ENCODE data around the gene CEL. TPM values are rescaled to one million over a fixed set of nuclear protein-coding genes. Genes with fewer than 3 reads are reported as not detected.
A peak's percentile ranks its signal among the peaks of the same experiment; 100 is the strongest.

The CEL gene
- total and polyA plus RNA-seq, 4 donors: 0.66 to 6.3 (median 0.86) TPM

DNA sequence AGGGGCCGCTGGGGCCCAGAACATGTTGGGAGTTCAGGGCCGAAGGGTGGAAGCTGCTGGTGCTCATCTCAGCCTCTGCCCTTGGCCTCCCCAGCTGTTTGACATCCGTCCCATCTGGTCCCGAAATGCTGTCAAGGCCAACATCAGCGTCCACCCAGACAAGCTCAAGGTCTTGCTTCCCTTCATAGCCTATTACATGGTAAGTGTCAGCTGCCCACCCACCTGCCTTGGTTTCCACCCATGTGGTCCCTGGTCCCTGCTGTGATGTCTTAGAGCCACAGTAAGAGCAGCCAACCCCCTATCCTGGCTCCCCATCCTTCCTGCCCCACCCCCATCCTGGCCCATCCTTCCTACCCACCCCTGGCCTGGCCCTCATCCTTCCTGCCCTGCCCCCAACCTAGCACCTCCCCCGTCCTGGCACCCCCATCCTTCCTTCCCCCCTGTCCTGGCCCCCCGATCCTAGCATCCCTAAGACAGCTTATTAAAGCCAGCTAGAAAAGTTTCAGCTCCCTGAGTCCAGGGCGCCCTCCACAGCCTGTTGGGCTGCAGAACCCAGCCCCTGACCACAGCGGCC is 9.7 kb upstream of the CEL start:
- DNase-seq (no peak), ATAC-seq (ENCODE audit: insufficient read depth, low FRiP score) (no peak)
- Histone ChIP-seq H3K27me3 (ENCODE audit: control insufficient read depth in 3 of 3, insufficient read depth in 3 of 3, low read length in 2 of 3) (no peaks in the 10 kb centered on the region), H3K27ac (ENCODE audit: low read depth in 1 of 2, low read length in 1 of 2) (no peak overlapping the region), H3K9me3 (ENCODE audit: control insufficient read depth in 4 of 4, insufficient read depth in 3 of 4, low read length in 3 of 4) (no peaks in the 10 kb centered on the region), H3K4me3 (no peak overlapping the region), H3K4me1 (ENCODE audit: control insufficient read depth in 5 of 5, insufficient read depth in 5 of 5, low read length in 5 of 5) (no peaks in the 10 kb centered on the region), H3K36me3 (ENCODE audit: control insufficient read depth in 4 of 4, insufficient read depth in 4 of 4, low read length in 4 of 4) (peaks cover 6 to 71% (median 33%) of the 10 kb centered on the region in 4 donors), H3K9ac (ENCODE audit: insufficient read depth in 1 of 2, low read length in 2 of 2) (no peak overlapping the region)
- TF ChIP-seq, protein P1, sequence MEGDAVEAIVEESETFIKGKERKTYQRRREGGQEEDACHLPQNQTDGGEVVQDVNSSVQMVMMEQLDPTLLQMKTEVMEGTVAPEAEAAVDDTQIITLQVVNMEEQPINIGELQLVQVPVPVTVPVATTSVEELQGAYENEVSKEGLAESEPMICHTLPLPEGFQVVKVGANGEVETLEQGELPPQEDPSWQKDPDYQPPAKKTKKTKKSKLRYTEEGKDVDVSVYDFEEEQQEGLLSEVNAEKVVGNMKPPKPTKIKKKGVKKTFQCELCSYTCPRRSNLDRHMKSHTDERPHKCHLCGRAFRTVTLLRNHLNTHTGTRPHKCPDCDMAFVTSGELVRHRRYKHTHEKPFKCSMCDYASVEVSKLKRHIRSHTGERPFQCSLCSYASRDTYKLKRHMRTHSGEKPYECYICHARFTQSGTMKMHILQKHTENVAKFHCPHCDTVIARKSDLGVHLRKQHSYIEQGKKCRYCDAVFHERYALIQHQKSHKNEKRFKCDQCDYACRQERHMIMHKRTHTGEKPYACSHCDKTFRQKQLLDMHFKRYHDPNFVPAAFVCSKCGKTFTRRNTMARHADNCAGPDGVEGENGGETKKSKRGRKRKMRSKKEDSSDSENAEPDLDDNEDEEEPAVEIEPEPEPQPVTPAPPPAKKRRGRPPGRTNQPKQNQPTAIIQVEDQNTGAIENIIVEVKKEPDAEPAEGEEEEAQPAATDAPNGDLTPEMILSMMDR (IDR thresholded peaks at IDR 0.05; ENCODE audit: control extremely low read depth, extremely low read depth): no peak
- WGBS, 2 donors: 91 to 93% methylated on average over 9 of the region's 9 CpGs

DNA sequence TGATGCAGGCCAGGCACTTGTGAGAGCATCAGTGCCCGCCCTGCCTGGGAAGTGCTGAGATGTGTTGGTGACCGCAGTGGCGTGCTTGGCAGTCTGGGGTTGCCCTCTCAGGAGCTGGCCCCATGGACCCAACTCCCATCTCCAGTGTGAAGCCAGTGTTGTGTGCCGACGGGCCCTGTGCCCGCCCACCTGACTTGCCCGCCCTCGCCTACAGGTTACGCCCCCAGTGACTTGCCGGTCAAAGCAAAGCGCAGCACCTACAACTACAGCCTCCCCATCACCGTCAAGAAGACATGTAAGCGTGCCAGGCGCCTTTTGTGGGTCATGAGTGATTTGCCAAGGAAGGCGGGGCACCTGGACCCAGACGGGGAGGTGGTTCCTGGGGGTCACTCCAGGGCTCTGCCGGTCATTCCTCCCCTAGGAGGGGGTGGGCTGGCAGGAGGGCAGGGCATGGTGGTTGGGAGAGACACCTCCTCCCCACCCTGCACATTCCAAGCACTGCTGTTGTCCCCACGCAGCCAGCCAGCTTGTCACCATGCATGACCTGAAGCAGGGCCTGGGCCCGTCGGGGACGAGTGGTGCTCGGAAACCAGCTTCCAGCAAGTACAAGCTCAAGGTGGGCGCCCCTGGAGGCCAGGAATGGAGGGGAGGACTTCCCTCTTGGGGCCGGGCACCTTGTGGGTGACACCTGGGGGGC is 7.4 kb upstream of the CEL start:
- Histone ChIP-seq H3K27me3 (ENCODE audit: control insufficient read depth in 3 of 3, insufficient read depth in 3 of 3, low read length in 2 of 3) (no peaks in the 10 kb centered on the region), H3K9ac (ENCODE audit: insufficient read depth in 1 of 2, low read length in 2 of 2) (no peak overlapping the region), H3K36me3 (ENCODE audit: control insufficient read depth in 4 of 4, insufficient read depth in 4 of 4, low read length in 4 of 4) (peaks cover 6 to 78% (median 30%) of the 10 kb centered on the region in 4 donors), H3K27ac (ENCODE audit: low read depth in 1 of 2, low read length in 1 of 2) (peak overlapping the region in 1 of 2 donors; percentile 56), H3K4me1 (ENCODE audit: control insufficient read depth in 5 of 5, insufficient read depth in 5 of 5, low read length in 5 of 5) (peaks cover 0 to under 1% (median 0%) of the 10 kb centered on the region in 5 donors), H3K9me3 (ENCODE audit: control insufficient read depth in 4 of 4, insufficient read depth in 3 of 4, low read length in 3 of 4) (no peaks in the 10 kb centered on the region), H3K4me3 (no peak overlapping the region)
- WGBS, 2 donors: 92 to 94% methylated on average over 24 of the region's 24 CpGs
- ATAC-seq (ENCODE audit: insufficient read depth, low FRiP score) (no peak), DNase-seq (no peak)
- TF ChIP-seq, protein P1 (IDR thresholded peaks at IDR 0.05; ENCODE audit: control extremely low read depth, extremely low read depth): no peak

DNA sequence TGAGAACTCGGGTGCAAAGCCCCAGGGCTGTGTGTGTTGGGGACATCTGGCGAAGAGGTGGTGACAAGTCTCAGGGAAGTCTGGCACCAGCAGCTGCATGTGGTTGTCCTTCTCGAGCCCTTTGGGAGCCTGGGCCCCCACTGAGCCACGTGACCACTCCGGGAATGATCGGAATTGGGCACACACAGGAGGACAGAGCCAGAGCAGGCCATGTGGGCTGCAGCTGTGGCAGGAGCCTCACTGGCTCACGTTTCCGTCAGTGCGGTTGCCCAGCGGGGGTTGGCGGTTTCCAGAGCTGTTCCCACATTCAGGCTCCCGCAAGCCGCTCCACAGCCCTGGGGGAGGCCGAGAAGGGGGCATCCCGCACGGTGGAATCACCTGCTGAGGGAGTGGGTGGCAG is 6.8 kb upstream of the CEL start:
- TF ChIP-seq, protein P1 (IDR thresholded peaks at IDR 0.05; ENCODE audit: control extremely low read depth, extremely low read depth): no peak
- no peaks in the 10 kb centered on the region for H3K27me3 ChIP-seq (ENCODE audit: control insufficient read depth in 3 of 3, insufficient read depth in 3 of 3, low read length in 2 of 3)
- H3K9me3 ChIP-seq (ENCODE audit: control insufficient read depth in 4 of 4, insufficient read depth in 3 of 4, low read length in 3 of 4): no peaks in the 10 kb centered on the region
- peak overlapping the region in 1 of 2 donors; percentile 56 for H3K27ac ChIP-seq (ENCODE audit: low read depth in 1 of 2, low read length in 1 of 2)
- DNase-seq (no peak), ATAC-seq (ENCODE audit: insufficient read depth, low FRiP score) (no peak)
- no peak overlapping the region for H3K9ac ChIP-seq (ENCODE audit: insufficient read depth in 1 of 2, low read length in 2 of 2)
- H3K4me3 ChIP-seq: no peak overlapping the region
- H3K36me3 ChIP-seq (ENCODE audit: control insufficient read depth in 4 of 4, insufficient read depth in 4 of 4, low read length in 4 of 4): peaks cover 6 to 75% (median 27%) of the 10 kb centered on the region in 4 donors
- peaks cover 0 to 5% (median 0%) of the 10 kb centered on the region in 5 donors for H3K4me1 ChIP-seq (ENCODE audit: control insufficient read depth in 5 of 5, insufficient read depth in 5 of 5, low read length in 5 of 5)
- 88 to 93% methylated on average over 16 of the region's 16 CpGs for WGBS, 2 donors

Data from lung (tissue), 12 donors.